HS-27A (cell line): ENCODE data around the gene TMEM222.

ENCODE experiments used
- DNase-seq: peaks from one replicate; pipeline ENCODE4 v3.0.0-alpha.2; 2012; ENCODE audit warnings: low read depth, missing footprints

TMEM222 gene

GRCh38 chr1:27359822-27360158, 37.8 kb downstream of the TMEM222 start:
- DNase-seq = no peak

- DNase-seq = no peak
Observed at GRCh38 chr1:27360159-27361043, 38.4 kb downstream of the TMEM222 start.

DNA sequence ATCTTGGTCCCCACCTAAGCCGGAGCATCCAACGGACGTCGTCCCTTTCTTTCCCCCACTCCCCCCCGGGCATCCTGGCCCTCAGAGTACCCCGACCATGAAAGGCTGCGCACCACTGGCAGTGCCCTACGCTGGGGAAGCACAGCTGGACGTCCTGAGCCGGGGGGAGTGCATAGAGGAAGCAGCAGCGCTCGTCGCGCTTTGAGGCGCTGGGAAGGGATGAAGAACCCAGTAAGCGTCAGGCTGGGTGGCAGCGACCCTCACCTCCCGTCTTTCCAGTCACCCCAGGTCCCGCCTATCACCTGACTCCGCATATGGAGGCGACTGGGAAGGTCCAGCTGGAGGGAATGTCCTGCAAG, 39.1 kb downstream of the TMEM222 start:
- no peak for DNase-seq

DNA sequence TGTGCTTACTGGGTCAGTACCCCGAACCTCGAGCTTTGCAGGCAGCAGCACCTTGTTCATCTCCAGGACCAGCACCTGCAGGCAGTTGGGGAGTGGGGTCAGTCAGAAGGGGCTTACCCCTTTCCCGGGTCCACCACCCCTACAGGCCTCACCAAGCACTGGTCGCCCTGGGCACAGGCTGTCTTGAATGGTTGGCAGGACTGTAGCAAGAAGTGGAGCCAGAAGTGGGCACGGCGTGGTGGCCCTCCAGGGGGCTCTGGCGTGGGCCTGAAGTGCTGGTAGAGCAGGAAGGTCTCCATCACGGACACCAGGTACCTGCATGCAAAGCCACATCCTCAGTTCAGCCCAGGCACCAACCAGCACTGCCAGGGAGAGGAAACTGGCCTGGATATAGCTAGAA, 39.6 kb downstream of the TMEM222 start:
- DNase-seq = no peak

DNA sequence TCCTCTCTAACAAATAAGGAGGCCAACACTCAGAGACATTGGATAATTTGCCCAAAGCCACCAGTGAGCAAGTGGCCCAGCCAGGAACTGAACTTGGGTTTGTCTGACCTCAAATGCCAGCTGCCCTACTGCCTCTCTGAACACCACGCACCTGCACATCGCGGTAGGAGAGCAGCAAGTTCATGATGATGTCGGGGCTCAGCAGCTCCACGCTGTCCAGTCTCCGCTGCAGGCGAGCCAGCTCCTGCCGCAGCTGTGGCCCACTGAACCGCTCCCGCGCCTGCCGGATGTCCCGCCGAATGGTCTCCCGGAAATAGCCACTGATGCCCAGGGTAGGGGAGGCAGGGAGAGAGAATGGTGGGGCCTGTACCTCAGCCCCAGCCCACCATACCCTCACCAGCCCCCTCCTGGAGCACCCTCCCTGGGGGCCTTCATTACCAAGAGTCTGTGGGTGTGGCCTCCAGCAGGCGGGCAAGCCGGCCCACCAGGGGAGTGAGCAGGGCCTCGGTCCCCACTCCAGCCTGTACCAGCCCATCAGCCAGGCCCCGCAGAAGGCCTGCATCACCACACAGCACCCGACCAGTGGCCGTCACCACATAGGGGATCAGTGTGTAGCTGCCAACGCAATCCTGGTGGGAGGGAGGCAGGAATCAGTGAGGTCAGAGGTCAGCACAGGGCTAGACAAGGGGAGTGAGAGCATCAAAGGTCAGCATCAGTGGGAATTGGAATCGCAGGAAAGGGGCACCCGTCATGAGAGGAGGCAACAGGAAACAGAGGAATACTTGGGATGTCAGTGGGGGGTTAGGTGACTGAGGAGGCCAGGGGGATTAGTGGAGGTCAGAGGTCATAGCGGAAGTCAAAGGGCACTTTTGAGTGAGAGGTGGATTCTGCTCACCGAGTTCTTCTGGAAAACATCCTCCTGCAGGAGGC, 42.1 kb downstream of the TMEM222 start:
- DNase-seq = no peak

GRCh38 chr1:27364696-27365371, 42.9 kb downstream of the TMEM222 start:
- no peak for DNase-seq

GRCh38 chr1:27365372-27366112, 43.6 kb downstream of the TMEM222 start:
- DNase-seq = peak; percentile 84

DNA sequence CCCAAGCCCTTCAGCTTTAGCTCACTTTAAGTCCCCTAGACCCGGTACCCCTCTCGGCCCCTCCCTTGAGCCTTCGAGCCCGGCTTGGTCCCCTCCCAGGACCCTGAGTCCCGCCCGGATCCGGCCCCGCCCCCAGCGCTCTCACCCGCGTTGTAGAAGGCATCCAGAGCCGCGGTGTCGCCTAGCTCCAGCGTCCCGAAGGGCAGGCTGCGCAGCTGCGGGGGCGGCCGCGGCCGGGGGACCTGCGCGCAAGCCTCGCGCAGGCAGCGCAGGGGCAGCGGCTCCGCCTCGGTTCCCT, 44.1 kb downstream of the TMEM222 start:
- peak; percentile 73 for DNase-seq

DNA sequence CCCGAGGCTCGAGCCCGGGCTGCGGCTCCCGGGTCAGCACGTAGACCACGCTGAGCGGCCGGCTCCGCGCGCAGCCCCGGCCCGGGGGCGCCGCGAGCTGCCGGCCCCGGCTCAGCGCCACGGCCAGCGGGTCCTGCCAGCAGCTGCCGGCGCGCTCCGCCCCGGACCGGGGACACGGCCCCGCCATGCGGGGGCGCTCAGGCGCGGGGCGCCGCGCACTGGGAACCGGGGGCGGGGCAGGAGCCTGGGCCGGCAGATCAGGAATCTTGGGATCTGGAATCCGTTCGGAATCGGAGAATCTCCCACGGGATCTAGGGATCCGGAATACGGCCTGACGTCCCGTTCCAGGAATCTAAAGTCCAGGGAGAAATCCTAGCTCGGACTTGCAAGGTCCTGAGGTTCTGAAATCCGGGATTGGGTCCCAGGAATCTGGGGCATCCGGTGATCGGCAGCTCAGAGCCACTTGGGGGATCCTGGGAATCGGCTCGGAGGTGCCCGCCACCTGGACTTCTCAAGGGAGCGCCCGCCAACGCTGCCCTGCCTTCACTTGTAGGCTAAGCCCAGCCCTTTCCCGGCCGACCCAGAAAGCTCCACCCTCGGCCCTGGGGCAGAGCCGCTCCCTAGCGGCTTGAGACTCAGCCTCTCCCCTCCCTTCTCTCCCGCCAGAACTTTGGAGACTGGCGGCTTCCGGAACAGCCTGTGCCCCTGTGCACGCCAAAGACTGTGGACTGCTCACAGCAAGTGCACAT, 44.6 kb downstream of the TMEM222 start, which contains the start of gene MAP3K6:
TSS of gene MAP3K6 (minus strand) at position 551 of the 749 bp plus-strand sequence. CDS start at position 187, 364 bp downstream.
- DNase-seq = peak; percentile 63

DNA sequence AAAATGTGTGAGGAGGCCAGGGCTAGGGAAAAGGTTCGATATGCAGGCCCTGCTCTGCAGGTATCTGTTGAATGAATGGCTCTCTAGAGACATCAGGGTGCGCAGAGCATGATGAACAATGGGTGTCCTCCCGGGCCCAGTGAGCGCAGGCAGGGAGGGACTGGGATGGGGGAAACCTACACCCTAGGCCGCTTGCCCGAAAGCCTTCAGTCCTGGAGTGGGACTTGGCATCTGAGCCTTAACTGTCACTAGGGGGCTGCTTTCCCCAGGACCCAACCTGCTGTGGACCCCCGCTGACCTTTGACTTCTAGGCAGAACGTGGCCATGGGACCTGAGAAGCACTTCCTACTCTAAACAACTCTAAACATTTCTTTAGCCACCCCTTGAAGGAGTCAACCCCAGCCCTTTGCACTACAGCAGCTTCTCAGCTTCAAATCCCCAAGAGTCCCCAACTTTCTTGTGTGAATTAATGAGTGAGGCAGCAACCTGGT, 45.2 kb downstream of the TMEM222 start:
- DNase-seq = no peak

DNA sequence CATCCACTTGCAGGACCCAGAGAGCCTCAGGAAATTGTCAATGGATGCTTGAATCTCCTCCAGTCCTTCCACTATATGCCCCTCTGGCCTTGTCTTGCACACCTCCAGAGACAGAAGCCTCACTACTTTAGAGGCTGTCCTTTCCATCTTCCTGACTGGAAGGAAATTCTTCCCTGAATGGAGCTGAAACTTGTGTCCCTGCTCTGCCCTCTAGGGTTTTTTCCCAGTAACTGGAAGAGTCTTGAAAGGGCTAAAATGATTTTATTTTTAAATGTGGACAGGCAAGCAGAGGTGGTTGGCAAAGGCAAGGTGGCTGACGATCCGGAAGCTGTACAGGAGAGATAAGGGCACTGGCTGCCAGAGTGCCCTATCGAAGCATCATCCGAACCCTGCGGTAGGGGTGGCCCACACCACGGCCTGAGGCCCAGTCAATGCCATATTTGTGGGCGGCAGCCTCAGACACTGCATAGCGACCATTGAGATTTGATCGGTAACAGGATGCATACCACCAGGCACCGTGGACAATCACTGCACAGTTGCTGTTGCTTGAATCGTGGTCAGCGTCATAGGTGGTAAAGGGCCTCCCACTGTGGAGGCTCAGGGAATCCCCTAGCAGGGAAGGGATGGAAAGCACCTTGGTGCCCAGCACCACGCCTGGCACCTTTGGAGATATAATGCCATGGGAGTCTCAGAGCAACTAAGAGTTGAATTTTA, 47.1 kb downstream of the TMEM222 start:
- DNase-seq = no peak

- DNase-seq = no peak
Observed at GRCh38 chr1:27372022-27372807, 50.3 kb downstream of the TMEM222 start.

GRCh38 chr1:27372808-27373690, 51.1 kb downstream of the TMEM222 start:
- DNase-seq = no peak

DNA sequence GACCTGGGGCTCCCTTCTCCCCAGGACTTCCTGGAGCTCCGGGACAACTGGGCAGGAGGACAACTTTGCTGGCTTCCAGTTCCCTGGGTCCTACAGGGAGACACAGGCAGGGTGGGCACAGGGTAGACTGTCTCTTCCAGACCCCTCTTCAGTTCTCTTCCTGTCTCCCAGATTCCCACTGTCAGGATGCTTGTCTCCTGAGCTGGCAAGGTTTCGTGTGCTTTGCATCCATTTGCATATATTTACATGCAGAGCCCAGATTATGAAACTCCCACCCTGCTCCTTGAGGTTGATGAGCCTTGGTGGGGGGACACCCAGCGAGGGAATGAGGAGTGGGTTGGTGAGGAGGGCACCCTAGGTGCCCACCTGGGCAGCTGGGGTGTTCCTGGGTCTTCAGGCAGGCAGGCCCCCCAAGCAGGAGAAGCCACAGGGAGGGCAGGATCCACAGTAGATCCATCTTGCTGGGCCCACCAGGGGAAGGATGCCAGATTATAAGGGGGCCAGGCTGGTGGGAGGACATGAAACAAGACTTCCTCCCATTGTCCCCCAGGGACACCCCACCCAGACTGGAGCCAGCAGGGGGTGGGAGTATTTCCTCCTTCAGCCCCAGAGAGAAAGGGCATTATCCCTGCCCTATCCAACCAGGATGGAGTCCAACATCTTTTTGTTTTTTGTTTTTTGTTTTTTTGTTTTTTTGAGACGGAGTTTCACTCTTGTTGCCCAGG, 52.6 kb downstream of the TMEM222 start, which contains the start of gene FCN3:
TSS of gene FCN3 (minus strand) at position 463 of the 725 bp plus-strand sequence. CDS start at position 457, 6 bp downstream.
- no peak for DNase-seq

GRCh38 chr1:27377760-27378495, 56.0 kb downstream of the TMEM222 start:
- DNase-seq = no peak

GRCh38 chr1:27379564-27380122, 57.7 kb downstream of the TMEM222 start:
- no peak for DNase-seq

- DNase-seq = no peak
Observed at GRCh38 chr1:27380224-27380623, 58.3 kb downstream of the TMEM222 start.
